Caco-2 (cell line): Measurements from ENCODE around the gene MTMR12. TPM values are rescaled to one million over a fixed set of nuclear protein-coding genes. Genes with fewer than 3 reads are reported as not detected.

Source experiments
- BruUV-seq: library from RNA; stranded (reverse); fragments of 400-500 nt; replicated peaks from 2 replicates; lab custom pipeline; 2021; lab: Mats Ljungman, UMichigan
- CTCF ChIA-PET: fragments of 300-600 bp; sonication (Branson Sonifier 250); formaldehyde crosslinking; loops from one replicate; lab custom pipeline; 2022; ENCODE audit warnings: antibody characterized with exemption; lab: Charles Lee
- POLR2A ChIA-PET: fragments of 300-600 bp; sonication (Branson Sonifier 250); formaldehyde crosslinking; loops from one replicate; lab custom pipeline; 2022; ENCODE audit warnings: antibody characterized with exemption; lab: Charles Lee
- DNase-seq, 2 experiments: peaks; one replicate each; pipeline versions ENCODE4 v3.0.0 to v3.0.0-alpha.2; 2020 to 2022
- H3K27me3 ChIP-seq: replicated peaks from 2 replicates; pipeline ENCODE4 v1.6.0; 2011; ENCODE audit warnings: low read length; ENCODE audit not compliant: control insufficient read depth, insufficient read depth
- H3K36me3 ChIP-seq: 2 replicates; pipeline ENCODE4 v1.5.1; 2011; ENCODE audit warnings: low read length; ENCODE audit not compliant: control insufficient read depth, insufficient read depth
- H3K4me1 ChIP-seq: fragments of 250-450 bp; sonication (Bioruptor Pico); 2 replicates; pipeline ENCODE4 v1.5.1; 2020; ENCODE audit warnings: mild to moderate bottlenecking
- H3K4me3 ChIP-seq: 2 replicates; pipeline ENCODE4 v1.5.1; 2011; ENCODE audit warnings: low read depth, mild to moderate bottlenecking, control low read depth, low read length
- H3K9me3 ChIP-seq: fragments of 250-450 bp; sonication (Bioruptor Pico); 2 replicates; pipeline ENCODE4 v1.5.1; 2020; ENCODE audit warnings: mild to moderate bottlenecking, moderate library complexity
- H3K27ac Mint-ChIP-seq: one replicate; pipeline ENCODE4 v1.8.0; 2022; ENCODE audit warnings: mixed read lengths; ENCODE audit not compliant: unreplicated experiment
- H3K27me3 Mint-ChIP-seq: one replicate; pipeline ENCODE4 v1.8.0; 2022; ENCODE audit warnings: mixed read lengths; ENCODE audit not compliant: insufficient read depth, unreplicated experiment
- H3K36me3 Mint-ChIP-seq: one replicate; pipeline ENCODE4 v1.8.0; 2022; ENCODE audit warnings: mild to moderate bottlenecking, mixed read lengths; ENCODE audit not compliant: insufficient read depth, unreplicated experiment
- H3K4me1 Mint-ChIP-seq: one replicate; pipeline ENCODE4 v1.8.0; 2022; ENCODE audit warnings: low read depth, mixed read lengths; ENCODE audit not compliant: unreplicated experiment
- H3K4me3 Mint-ChIP-seq: one replicate; pipeline ENCODE4 v1.8.0; 2022; ENCODE audit warnings: mild to moderate bottlenecking, moderate library complexity, mixed read lengths; ENCODE audit not compliant: unreplicated experiment
- H3K9me3 Mint-ChIP-seq: one replicate; pipeline ENCODE4 v1.8.0; 2022; ENCODE audit warnings: mixed read lengths; ENCODE audit not compliant: unreplicated experiment
- intact Hi-C: fragments of 100-400 bp; cut with micrococcal nuclease; formaldehyde crosslinking; loops from one replicate; pipeline ENCODE4 v1.10.0; 2022; ENCODE audit not compliant: unreplicated experiment
- total RNA-seq: library from RNA; stranded (reverse); gene quantifications from 2 replicates; pipeline ENCODE4 v1.2.3, GENCODE V29; 2022
- TF ChIP-seq, protein P1 (sequence below), 2 experiments: fragments of 200-600 bp in 1 of 2; IDR thresholded peaks; 1 replicate in 1 of 2; 2 replicates in 1 of 2; pipeline versions ENCODE4 v1.5.1 to v1.8.0; 2011 to 2022; ENCODE audit warnings: antibody characterized with exemption in 1 of 2, control low read depth in 1 of 2, inconsistent platforms in 1 of 2, low read depth in 1 of 2, low read length in 1 of 2, mild to moderate bottlenecking in 1 of 2, moderate library complexity in 1 of 2; ENCODE audit not compliant: insufficient read depth in 1 of 2, severe bottlenecking in 1 of 2, unreplicated experiment in 1 of 2

The MTMR12 gene
- total RNA-seq, 1 experiment from 2014 or later, result 35.1 TPM

DNA sequence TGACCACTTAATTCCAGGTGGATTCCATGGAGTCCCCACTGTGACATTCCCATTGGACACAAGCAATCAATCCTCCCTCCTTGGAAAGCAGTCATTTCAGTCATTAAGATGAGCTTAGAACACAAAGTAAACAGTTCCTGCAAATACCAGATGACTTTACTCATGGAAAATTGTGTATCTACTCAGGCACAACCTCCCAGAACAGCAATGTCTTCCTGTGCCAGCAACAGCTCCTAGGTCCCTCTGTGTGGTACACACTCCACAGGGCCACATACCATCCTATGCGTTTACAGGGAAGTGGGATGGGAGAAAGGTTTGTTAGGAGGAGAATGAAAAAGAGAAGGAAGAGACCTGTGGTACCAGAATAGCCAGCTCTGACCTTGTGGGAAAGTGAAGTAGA lies 53.7 kb downstream of the MTMR12 start:
- no TSS peak for BruUV-seq
- no peak for DNase-seq
- H3K27ac Mint-ChIP-seq, result no peak overlapping the region
- intact Hi-C loops, result no loop called here
- Histone ChIP-seq H3K9me3 (no peaks in the 10 kb centered on the region), H3K4me1 (0 out of 2 replicates have a peak, but pooled peaks cover 3% of the 10 kb centered on the region), H3K36me3 (peaks cover 1% of the 10 kb centered on the region; the same call in 1 of the 2 replicates), H3K27me3 (no peaks in the 10 kb centered on the region), H3K4me3 (no peak overlapping the region)
- H3K4me1 Mint-ChIP-seq, result peaks cover 7% of the 10 kb centered on the region
- ChIA-PET CTCF (no interaction called here), POLR2A (interaction anchor here (0.5 kb wide), 1 partner anchor 54 kb away, joined by 3 read pairs; the partner anchor contains the start of gene MTMR12)
- no peaks in the 10 kb centered on the region for H3K27me3 Mint-ChIP-seq
- no peaks in the 10 kb centered on the region for H3K9me3 Mint-ChIP-seq
- no peak overlapping the region for H3K4me3 Mint-ChIP-seq
- TF ChIP-seq, protein P1, sequence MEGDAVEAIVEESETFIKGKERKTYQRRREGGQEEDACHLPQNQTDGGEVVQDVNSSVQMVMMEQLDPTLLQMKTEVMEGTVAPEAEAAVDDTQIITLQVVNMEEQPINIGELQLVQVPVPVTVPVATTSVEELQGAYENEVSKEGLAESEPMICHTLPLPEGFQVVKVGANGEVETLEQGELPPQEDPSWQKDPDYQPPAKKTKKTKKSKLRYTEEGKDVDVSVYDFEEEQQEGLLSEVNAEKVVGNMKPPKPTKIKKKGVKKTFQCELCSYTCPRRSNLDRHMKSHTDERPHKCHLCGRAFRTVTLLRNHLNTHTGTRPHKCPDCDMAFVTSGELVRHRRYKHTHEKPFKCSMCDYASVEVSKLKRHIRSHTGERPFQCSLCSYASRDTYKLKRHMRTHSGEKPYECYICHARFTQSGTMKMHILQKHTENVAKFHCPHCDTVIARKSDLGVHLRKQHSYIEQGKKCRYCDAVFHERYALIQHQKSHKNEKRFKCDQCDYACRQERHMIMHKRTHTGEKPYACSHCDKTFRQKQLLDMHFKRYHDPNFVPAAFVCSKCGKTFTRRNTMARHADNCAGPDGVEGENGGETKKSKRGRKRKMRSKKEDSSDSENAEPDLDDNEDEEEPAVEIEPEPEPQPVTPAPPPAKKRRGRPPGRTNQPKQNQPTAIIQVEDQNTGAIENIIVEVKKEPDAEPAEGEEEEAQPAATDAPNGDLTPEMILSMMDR (IDR thresholded peaks at IDR 0.05; ENCODE audit: insufficient read depth in 1 of 2, low read depth in 1 of 2, low read length in 1 of 2, severe bottlenecking in 1 of 2, unreplicated experiment in 1 of 2), result no peak
- peaks cover 77% of the 10 kb centered on the region for H3K36me3 Mint-ChIP-seq

DNA sequence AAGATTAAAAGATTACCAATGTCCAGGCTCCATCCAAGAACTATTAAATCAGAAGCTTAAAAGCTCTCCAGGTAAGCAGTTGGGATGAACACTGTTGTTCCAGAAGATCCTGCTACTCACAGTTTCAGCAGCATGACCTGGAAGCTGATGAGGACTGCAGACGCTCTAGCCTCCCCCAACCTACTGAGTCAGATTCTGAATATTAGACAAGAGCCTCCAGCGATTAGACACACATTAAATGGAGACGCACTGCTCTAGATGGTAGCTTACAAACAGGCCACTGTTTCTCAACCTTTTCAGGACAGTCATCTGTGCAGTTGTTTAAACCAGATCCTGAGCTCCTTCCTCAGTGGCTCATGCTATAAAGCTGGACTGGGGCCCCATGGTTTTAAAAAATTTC lies 54.3 kb downstream of the MTMR12 start:
- Histone ChIP-seq H3K4me1 (0 out of 2 replicates have a peak, but pooled peaks cover 3% of the 10 kb centered on the region), H3K9me3 (no peaks in the 10 kb centered on the region), H3K4me3 (no peak overlapping the region), H3K27me3 (no peaks in the 10 kb centered on the region), H3K36me3 (no peaks in the 10 kb centered on the region; the same call in 1 of the 2 replicates)
- no peak for DNase-seq
- H3K9me3 Mint-ChIP-seq, result no peaks in the 10 kb centered on the region
- H3K36me3 Mint-ChIP-seq, result peaks cover 77% of the 10 kb centered on the region
- no peaks in the 10 kb centered on the region for H3K27me3 Mint-ChIP-seq
- no peak overlapping the region for H3K27ac Mint-ChIP-seq
- BruUV-seq, result TSS peak; percentile 15
- H3K4me3 Mint-ChIP-seq, result no peak overlapping the region
- ChIA-PET CTCF (no interaction called here), POLR2A (interaction anchor here (0.5 kb wide), 1 partner anchor 55 kb away, joined by 3 read pairs; the partner anchor contains the start of gene MTMR12)
- peaks cover 7% of the 10 kb centered on the region for H3K4me1 Mint-ChIP-seq
- intact Hi-C loops, result no loop called here
- TF ChIP-seq, protein P1 (IDR thresholded peaks at IDR 0.05; ENCODE audit: insufficient read depth in 1 of 2, low read depth in 1 of 2, low read length in 1 of 2, severe bottlenecking in 1 of 2, unreplicated experiment in 1 of 2), result no peak

DNA sequence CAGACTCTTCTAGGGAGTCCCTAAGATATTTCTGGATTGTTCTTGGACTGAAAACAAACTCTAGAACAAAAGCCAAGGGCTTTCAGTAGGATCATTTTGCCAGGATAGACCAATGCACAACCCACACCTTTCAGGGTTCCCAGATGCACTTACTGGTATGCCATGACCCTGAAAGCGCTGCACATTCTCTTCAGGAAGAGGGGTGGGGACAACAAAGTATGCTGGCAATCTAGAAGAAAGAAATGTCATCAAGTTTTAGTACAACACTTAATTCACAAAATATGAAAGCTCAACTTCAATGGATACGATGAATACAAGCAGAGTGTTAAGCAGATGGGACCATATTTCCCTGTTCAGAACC lies 57.2 kb downstream of the MTMR12 start:
- DNase-seq, result no peak
- Mint-ChIP-seq H3K27me3 (no peaks in the 10 kb centered on the region), H3K36me3 (peaks cover 76% of the 10 kb centered on the region), H3K27ac (no peak overlapping the region), H3K4me1 (peaks cover 14% of the 10 kb centered on the region), H3K9me3 (no peaks in the 10 kb centered on the region), H3K4me3 (no peak overlapping the region)
- Histone ChIP-seq H3K9me3 (no peaks in the 10 kb centered on the region), H3K36me3 (peaks cover 1% of the 10 kb centered on the region; the same call in 1 of the 2 replicates), H3K27me3 (no peaks in the 10 kb centered on the region), H3K4me1 (peaks cover 7% of the 10 kb centered on the region), H3K4me3 (no peak overlapping the region)
- intact Hi-C loops, result no loop called here
- CTCF ChIA-PET, result no interaction called here
- TF ChIP-seq, protein P1 (IDR thresholded peaks at IDR 0.05; ENCODE audit: insufficient read depth in 1 of 2, low read depth in 1 of 2, low read length in 1 of 2, severe bottlenecking in 1 of 2, unreplicated experiment in 1 of 2), result no peak
- POLR2A ChIA-PET, result no interaction called here
- BruUV-seq, result no TSS peak
